OCI-LY1 (cell line): Measurements from ENCODE around the gene TSPAN12.

ENCODE experiments used
- H2AFZ ChIP-seq: fragments of 200-600 bp; sonication (generic), shearing (Covaris generic); 2 replicates; pipeline ENCODE4 v1.6.0; 2014; ENCODE audit warnings: antibody characterized with exemption, mild to moderate bottlenecking, low read length
- H3F3A ChIP-seq: fragments of 200-600 bp; sonication (generic), shearing (Covaris generic); 2 replicates; pipeline ENCODE4 v1.6.0; 2014; ENCODE audit warnings: mild to moderate bottlenecking, antibody characterized with exemption, low read length, moderate library complexity; ENCODE audit not compliant: insufficient read depth
- H3K27ac ChIP-seq: fragments of 200-600 bp; sonication (generic); 2 replicates; pipeline ENCODE4 v1.5.1; 2014; ENCODE audit warnings: low read length, mixed run types, mild to moderate bottlenecking, low read depth; ENCODE audit not compliant: poor library complexity, severe bottlenecking
- H3K27me3 ChIP-seq: fragments of 200-600 bp; sonication (generic); 2 replicates; pipeline ENCODE4 v1.6.0; 2014; ENCODE audit warnings: antibody characterized with exemption, mild to moderate bottlenecking, low read length, moderate library complexity; ENCODE audit not compliant: insufficient read depth
- H3K36me3 ChIP-seq: fragments of 200-600 bp; sonication (generic); 2 replicates; pipeline ENCODE4 v1.6.1; 2014; ENCODE audit warnings: mild to moderate bottlenecking, antibody characterized with exemption, low read length, moderate library complexity, mixed read lengths; ENCODE audit not compliant: insufficient read depth
- H3K4me1 ChIP-seq: fragments of 200-600 bp; sonication (generic); 2 replicates; pipeline ENCODE4 v1.5.1; 2014; ENCODE audit warnings: mild to moderate bottlenecking, low read length, moderate library complexity; ENCODE audit not compliant: insufficient read depth, severe bottlenecking
- H3K4me2 ChIP-seq: fragments of 200-600 bp; sonication (generic), shearing (Covaris generic); 2 replicates; pipeline ENCODE4 v1.6.1; 2014; ENCODE audit warnings: low read length
- H3K4me3 ChIP-seq: fragments of 200-600 bp; sonication (generic); 2 replicates; pipeline ENCODE4 v1.5.1; 2014; ENCODE audit warnings: low read length, low read depth, mild to moderate bottlenecking, mixed read lengths; ENCODE audit not compliant: poor library complexity, severe bottlenecking
- H3K79me2 ChIP-seq: fragments of 200-600 bp; shearing (Covaris generic); 2 replicates; pipeline ENCODE4 v1.6.1; 2016; ENCODE audit warnings: mixed run types, low read length, mixed read lengths; ENCODE audit not compliant: insufficient read depth
- H3K9ac ChIP-seq: fragments of 200-600 bp; sonication (generic), shearing (Covaris generic); 2 replicates; pipeline ENCODE4 v1.6.1; 2014; ENCODE audit warnings: mild to moderate bottlenecking, low read length, mixed read lengths
- H3K9me2 ChIP-seq: fragments of 200-600 bp; sonication (generic), shearing (Covaris generic); 2 replicates; pipeline ENCODE4 v1.6.1; 2014; ENCODE audit warnings: low read depth, mild to moderate bottlenecking, low read length, mixed read lengths
- H3K9me3 ChIP-seq: fragments of 200-600 bp; shearing (Covaris generic); 2 replicates; pipeline ENCODE4 v1.6.1; 2014; ENCODE audit warnings: low read length, mixed read lengths
- H4K20me1 ChIP-seq: fragments of 200-600 bp; sonication (generic), shearing (Covaris generic); 2 replicates; pipeline ENCODE4 v1.6.0; 2016; ENCODE audit warnings: mild to moderate bottlenecking, low read length; ENCODE audit not compliant: insufficient read depth
- CTCF ChIP-seq: fragments of 200-600 bp; sonication (generic), shearing (Covaris generic); IDR thresholded peaks from 2 replicates; pipeline ENCODE4 v1.5.1; 2017; ENCODE audit warnings: mild to moderate bottlenecking, antibody characterized with exemption, low read length, moderate library complexity, mixed read lengths
- EZH2 ChIP-seq: fragments of 200-600 bp; sonication (generic), shearing (Covaris generic); IDR thresholded peaks from 2 replicates; pipeline ENCODE4 v1.8.0; 2017; ENCODE audit warnings: borderline replicate concordance, mixed run types, mild to moderate bottlenecking, antibody characterized with exemption, low read length, moderate library complexity, mixed read lengths

TSPAN12 gene

GRCh38 chr7:120867932-120868331, 10.0 kb upstream of the TSPAN12 start:
- Histone ChIP-seq H3F3A (no peaks in the 10 kb centered on the region), H3K4me3 (no peak overlapping the region), H3K36me3 (no peaks in the 10 kb centered on the region), H3K9me2 (no peaks in the 10 kb centered on the region), H3K9me3 (no peaks in the 10 kb centered on the region), H3K9ac (no peak overlapping the region), H3K27me3 (no peaks in the 10 kb centered on the region), H2AFZ (no peak overlapping the region), H4K20me1 (no peaks in the 10 kb centered on the region), H3K79me2 (no peaks in the 10 kb centered on the region), H3K4me1 (no peaks in the 10 kb centered on the region), H3K27ac (no peak overlapping the region), H3K4me2 (no peak overlapping the region)
- no peak for TF ChIP-seq CTCF
- no peak for TF ChIP-seq EZH2

- TF ChIP-seq CTCF: no peak
- no peak for TF ChIP-seq EZH2
- Histone ChIP-seq H2AFZ (no peak overlapping the region), H4K20me1 (no peaks in the 10 kb centered on the region), H3K4me2 (no peak overlapping the region), H3K27me3 (no peaks in the 10 kb centered on the region), H3K9me2 (no peaks in the 10 kb centered on the region), H3F3A (no peaks in the 10 kb centered on the region), H3K27ac (no peak overlapping the region), H3K79me2 (no peaks in the 10 kb centered on the region), H3K36me3 (no peaks in the 10 kb centered on the region), H3K4me3 (no peak overlapping the region), H3K4me1 (no peaks in the 10 kb centered on the region), H3K9ac (no peak overlapping the region), H3K9me3 (no peaks in the 10 kb centered on the region)
These were observed 7.4 kb upstream of the TSPAN12 start for GRCh38 chr7:120865191-120865981.

- Histone ChIP-seq H3K9me3 (no peaks in the 10 kb centered on the region), H3K4me1 (no peaks in the 10 kb centered on the region), H3F3A (no peaks in the 10 kb centered on the region), H3K36me3 (no peaks in the 10 kb centered on the region), H3K9me2 (no peaks in the 10 kb centered on the region), H4K20me1 (no peaks in the 10 kb centered on the region), H3K4me2 (no peak overlapping the region), H3K4me3 (no peak overlapping the region), H3K27ac (no peak overlapping the region), H3K79me2 (no peaks in the 10 kb centered on the region), H2AFZ (no peak overlapping the region), H3K27me3 (no peaks in the 10 kb centered on the region), H3K9ac (no peak overlapping the region)
- TF ChIP-seq EZH2 (no peak), CTCF (no peak)
These were observed 6.4 kb upstream of the TSPAN12 start for GRCh38 chr7:120864141-120864900.
